Endothelial cell of umbilical vein (primary cell): ENCODE measurements around the gene HOXD8. TPM values are rescaled to one million over a fixed set of nuclear protein-coding genes. Genes with fewer than 3 reads are reported as not detected.

ENCODE experiments used
- BruUV-seq: library from RNA; stranded (reverse); fragments of 400-500 nt; replicated peaks from 2 replicates; lab custom pipeline; 2021; lab: Mats Ljungman, UMichigan
- CTCF ChIA-PET: fragments of 300-600, 350-600 bp; sonication (Branson Sonifier 250); formaldehyde crosslinking; loops from one replicate; lab custom pipeline; 2021; ENCODE audit warnings: antibody characterized with exemption, inconsistent platforms; lab: Charles Lee
- POLR2A ChIA-PET: fragments of 300-600, 350-600 bp; sonication (Branson Sonifier 250); formaldehyde crosslinking; loops from one replicate; lab custom pipeline; 2021; ENCODE audit warnings: antibody characterized with exemption, inconsistent platforms; lab: Charles Lee
- DNase-seq: peaks from one replicate; pipeline ENCODE4 v3.0.0-alpha.2; 2011; ENCODE audit warnings: low read depth, low spot score
- FAIRE-seq: peaks from 2 replicates; lab custom pipeline; 2011; peaks lifted over from hg19 to GRCh38; lab: Jason Lieb, UNC
- H2AFZ ChIP-seq: 2 replicates; pipeline ENCODE4 v1.6.0; 2012; ENCODE audit warnings: low read depth, low read length, control low read depth, inconsistent platforms
- H3K27ac ChIP-seq: 2 replicates; pipeline ENCODE4 v1.5.1; 2011; ENCODE audit warnings: low read depth, mild to moderate bottlenecking, control low read depth, low read length, moderate library complexity; ENCODE audit not compliant: insufficient read depth
- H3K27me3 ChIP-seq, 2 experiments: 2 replicates each; pipeline versions ENCODE4 v1.6.0 to v1.6.1; 2011; ENCODE audit warnings: low read length in 2 of 2, mixed read lengths in 1 of 2; ENCODE audit not compliant: control insufficient read depth in 2 of 2, insufficient read depth in 2 of 2
- H3K36me3 ChIP-seq, 2 experiments: 2 replicates in 1 of 2; 3 replicates in 1 of 2; pipeline ENCODE4 v1.5.1; 2011; ENCODE audit warnings: low read length in 2 of 2, mild to moderate bottlenecking in 1 of 2, moderate library complexity in 1 of 2; ENCODE audit not compliant: control insufficient read depth in 2 of 2, insufficient read depth in 2 of 2; ENCODE audit errors: extremely low read depth in 1 of 2
- H3K4me1 ChIP-seq: 3 replicates; pipeline ENCODE4 v1.5.1; 2011; ENCODE audit warnings: mild to moderate bottlenecking, low read length; ENCODE audit not compliant: control insufficient read depth, insufficient read depth; ENCODE audit errors: extremely low read depth
- H3K4me2 ChIP-seq: 2 replicates; pipeline ENCODE4 v1.6.1; 2011; ENCODE audit warnings: low read length, control low read depth, mixed read lengths; ENCODE audit not compliant: insufficient read depth
- H3K4me3 ChIP-seq, 3 experiments: fragments of 200-600 bp in 1 of 3; sonication (generic), shearing (Covaris generic) in 1 of 3; replicated peaks in 1 of 3; 2 replicates each; pipeline ENCODE4 v1.5.1; 2011 to 2016; ENCODE audit warnings: control low read depth in 3 of 3, low read length in 3 of 3, mild to moderate bottlenecking in 2 of 3, inconsistent platforms in 1 of 3, low read depth in 1 of 3, moderate library complexity in 1 of 3; ENCODE audit not compliant: insufficient read depth in 1 of 3
- H3K79me2 ChIP-seq: 2 replicates; pipeline ENCODE4 v1.6.0; 2012; ENCODE audit warnings: low read length, inconsistent platforms; ENCODE audit not compliant: control insufficient read depth, insufficient read depth
- H3K9ac ChIP-seq: replicated peaks from 2 replicates; pipeline ENCODE3; 2011; ENCODE audit warnings: low read length, control low read depth; ENCODE audit not compliant: insufficient read depth; ENCODE audit errors: extremely low read depth
- H3K9me1 ChIP-seq: replicated peaks from 3 replicates; pipeline ENCODE4 v1.6.0; 2011; ENCODE audit warnings: mild to moderate bottlenecking, low read length; ENCODE audit not compliant: control insufficient read depth, insufficient read depth; ENCODE audit errors: extremely low read depth
- H3K9me3 ChIP-seq: replicated peaks from 2 replicates; pipeline ENCODE4 v1.5.1; 2012; ENCODE audit warnings: low read length, inconsistent platforms; ENCODE audit not compliant: control insufficient read depth, insufficient read depth
- H4K20me1 ChIP-seq: replicated peaks from 2 replicates; pipeline ENCODE3; 2011; ENCODE audit warnings: mild to moderate bottlenecking, low read length; ENCODE audit not compliant: control insufficient read depth, insufficient read depth; ENCODE audit errors: extremely low read depth
- EZH2 ChIP-seq: IDR thresholded peaks from 2 replicates; pipeline ENCODE4 v1.6.1; 2012; ENCODE audit warnings: borderline replicate concordance, low read depth, mild to moderate bottlenecking, moderate library complexity, low read length, inconsistent platforms; ENCODE audit not compliant: severe bottlenecking
- FOS ChIP-seq: IDR thresholded peaks from 2 replicates; pipeline ENCODE4 v1.6.1; 2011; ENCODE audit warnings: mild to moderate bottlenecking, low read length, moderate library complexity, borderline replicate concordance; ENCODE audit not compliant: insufficient read depth
- GATA2 ChIP-seq: IDR thresholded peaks from 2 replicates; pipeline ENCODE4 v1.7.0; 2011; ENCODE audit warnings: low read depth, mild to moderate bottlenecking, moderate library complexity, mixed read lengths, low read length; ENCODE audit not compliant: insufficient read length, insufficient read depth
- JUN ChIP-seq: IDR thresholded peaks from 2 replicates; pipeline ENCODE4 v1.6.1; 2011; ENCODE audit warnings: borderline replicate concordance, low read depth; ENCODE audit not compliant: insufficient read length, insufficient read depth
- MYC ChIP-seq: IDR thresholded peaks from one replicate; pipeline ENCODE4 v1.6.1; 2011; ENCODE audit warnings: mild to moderate bottlenecking, low read depth, low read length
- POLR2A ChIP-seq: IDR thresholded peaks from 2 replicates; pipeline ENCODE4 v1.6.1; 2012; ENCODE audit warnings: low read depth, mild to moderate bottlenecking, control low read depth, low read length
- POLR2AphosphoS5 ChIP-seq: IDR thresholded peaks from 2 replicates; pipeline ENCODE4 v1.6.1; 2012; ENCODE audit warnings: low read depth, mild to moderate bottlenecking, control low read depth, low read length, moderate library complexity; ENCODE audit not compliant: insufficient read depth
- dilution Hi-C: fragments of 300-500 bp; cut with MboI; formaldehyde crosslinking; loops from one replicate; pipeline ENCODE4 v1.15.0; 2019; ENCODE audit warnings: low sequenced_read_pairs; ENCODE audit not compliant: extremely low pct_ligation_motif_present
- intact Hi-C: fragments of 100-400 bp; cut with micrococcal nuclease; formaldehyde crosslinking; loops from one replicate; pipeline ENCODE4 v1.10.0; 2022
- polyA plus RNA-seq, 4 experiments: library from polyadenylated mRNA; depleted of rRNA in 3 of 4; stranded (reverse) in 3 of 4; unstranded in 1 of 4; fragments of >200 nt; gene quantifications; 2 replicates each; pipeline versions ENCODE4 v1.2.1 to v1.2.3, GENCODE V29; 2011 to 2012; ENCODE audit warnings: missing spikeins in 1 of 4
- total RNA-seq: library from RNA; stranded (reverse); gene quantifications from 2 replicates; pipeline ENCODE4 v1.2.3, GENCODE V29; 2021
- TF ChIP-seq, protein P1 (sequence below), 2 donors: IDR thresholded peaks; 1 replicate in 1 of 2; 2 replicates in 1 of 2; pipeline ENCODE4 v1.5.1; 2011; ENCODE audit warnings: low read length in 2 of 2, mild to moderate bottlenecking in 2 of 2, moderate library complexity in 2 of 2, control low read depth in 1 of 2, inconsistent platforms in 1 of 2, low read depth in 1 of 2; ENCODE audit not compliant: insufficient read depth in 1 of 2; ENCODE audit errors: extremely low read depth in 1 of 2
- TF ChIP-seq, protein P2 (sequence below): IDR thresholded peaks from 2 replicates; pipeline ENCODE4 v1.6.1; 2011; ENCODE audit not compliant: insufficient read depth, insufficient read length

Gene HOXD8
- total and polyA plus RNA-seq, 2 donors (not counting 3 experiments of a cell fraction or from before 2014, with no cell fraction given): 6.4 to 15.6 TPM

DNA sequence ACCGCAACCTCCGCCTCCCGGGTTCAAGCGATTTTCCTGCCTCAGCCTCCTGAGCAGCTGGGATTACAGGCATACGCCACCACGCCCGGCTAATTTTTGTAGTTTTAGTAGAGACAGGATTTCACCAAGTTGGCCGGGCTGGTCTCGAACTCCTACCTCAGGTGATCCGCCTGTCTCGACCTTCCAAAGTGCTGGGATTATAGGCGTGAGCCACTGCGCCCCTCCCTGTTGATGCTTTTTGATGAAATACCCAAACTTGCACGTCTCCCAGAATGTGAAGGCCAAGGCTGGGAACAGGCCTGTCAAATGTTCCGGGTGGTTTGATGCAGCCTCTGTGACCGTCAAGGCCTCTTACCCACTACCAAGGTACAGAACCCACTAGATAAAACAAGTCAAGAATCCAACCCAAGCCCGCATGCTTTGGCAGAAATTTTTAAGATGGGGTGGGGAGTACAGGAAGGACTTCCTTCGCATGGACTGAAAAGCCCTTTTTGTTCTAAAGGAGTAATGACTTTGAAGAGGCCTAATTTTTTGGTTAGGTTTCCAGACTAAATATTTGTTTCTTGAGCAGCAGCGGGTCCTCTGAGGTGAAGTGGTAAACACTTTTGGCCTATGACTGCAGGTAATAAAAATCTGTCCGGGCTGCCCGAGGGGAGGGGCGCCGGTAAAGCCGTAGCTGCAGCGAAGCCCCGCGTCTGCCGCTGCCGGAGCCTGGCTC lies 42.0 kb upstream of the HOXD8 start:
- Histone ChIP-seq H3K4me1 (no peaks in the 10 kb centered on the region), H4K20me1 (no peaks in the 10 kb centered on the region), H3K4me3 (no peak overlapping the region), H3K27ac (no peak overlapping the region), H2AFZ (no peak overlapping the region), H3K9ac (no peak overlapping the region), H3K4me2 (no peak overlapping the region), H3K79me2 (no peaks in the 10 kb centered on the region), H3K27me3 (peaks cover 91 to 99% of the 10 kb centered on the region in 2 experiments), H3K36me3 (no peaks in the 10 kb centered on the region), H3K9me3 (no peaks in the 10 kb centered on the region), H3K9me1 (no peaks in the 10 kb centered on the region)
- FAIRE-seq: no peak
- dilution Hi-C loops: no loop called here
- intact Hi-C loops: loop anchor here (1.0 to 2.0 kb wide), 3 partner anchors 673 to 837 kb away; no protein-coding TSS in a partner anchor
- BruUV-seq: no TSS peak
- no peak for DNase-seq
- TF ChIP-seq, protein P1, sequence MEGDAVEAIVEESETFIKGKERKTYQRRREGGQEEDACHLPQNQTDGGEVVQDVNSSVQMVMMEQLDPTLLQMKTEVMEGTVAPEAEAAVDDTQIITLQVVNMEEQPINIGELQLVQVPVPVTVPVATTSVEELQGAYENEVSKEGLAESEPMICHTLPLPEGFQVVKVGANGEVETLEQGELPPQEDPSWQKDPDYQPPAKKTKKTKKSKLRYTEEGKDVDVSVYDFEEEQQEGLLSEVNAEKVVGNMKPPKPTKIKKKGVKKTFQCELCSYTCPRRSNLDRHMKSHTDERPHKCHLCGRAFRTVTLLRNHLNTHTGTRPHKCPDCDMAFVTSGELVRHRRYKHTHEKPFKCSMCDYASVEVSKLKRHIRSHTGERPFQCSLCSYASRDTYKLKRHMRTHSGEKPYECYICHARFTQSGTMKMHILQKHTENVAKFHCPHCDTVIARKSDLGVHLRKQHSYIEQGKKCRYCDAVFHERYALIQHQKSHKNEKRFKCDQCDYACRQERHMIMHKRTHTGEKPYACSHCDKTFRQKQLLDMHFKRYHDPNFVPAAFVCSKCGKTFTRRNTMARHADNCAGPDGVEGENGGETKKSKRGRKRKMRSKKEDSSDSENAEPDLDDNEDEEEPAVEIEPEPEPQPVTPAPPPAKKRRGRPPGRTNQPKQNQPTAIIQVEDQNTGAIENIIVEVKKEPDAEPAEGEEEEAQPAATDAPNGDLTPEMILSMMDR (IDR thresholded peaks at IDR 0.05; ENCODE audit: extremely low read depth in 1 of 2, insufficient read depth in 1 of 2, low read depth in 1 of 2, low read length in 2 of 2): no peak
- no peak for TF ChIP-seq GATA2
- TF ChIP-seq, protein P2, sequence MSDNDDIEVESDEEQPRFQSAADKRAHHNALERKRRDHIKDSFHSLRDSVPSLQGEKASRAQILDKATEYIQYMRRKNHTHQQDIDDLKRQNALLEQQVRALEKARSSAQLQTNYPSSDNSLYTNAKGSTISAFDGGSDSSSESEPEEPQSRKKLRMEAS: no peak
- TF ChIP-seq POLR2AphosphoS5: no peak
- no peak for TF ChIP-seq MYC
- no peak for TF ChIP-seq FOS
- no peak for TF ChIP-seq JUN
- no peak for TF ChIP-seq POLR2A
- no peak for TF ChIP-seq EZH2
- POLR2A ChIA-PET: no interaction called here
- CTCF ChIA-PET: interaction anchor here (0.6 to 6.1 kb wide), 16 partner anchors 9 to 1390 kb away, joined by 3 to 102 read pairs (median 4); no protein-coding TSS in a partner anchor
